Amygdala (tissue), 56 donors: ENCODE results near the gene GIGYF1.
A peak's percentile ranks its signal among the peaks of the same experiment; 100 is the strongest.
"Not testable (repeated sequence)": the region's sequence is repeated elsewhere in the genome, so short reads cannot be mapped to it uniquely, and the experiment has no call there.

ENCODE experiments used
- DNase-seq, 56 donors: peaks; one replicate each; lab custom pipeline; 2025; lab: John Stamatoyannopoulos, UW

The GIGYF1 gene

DNA sequence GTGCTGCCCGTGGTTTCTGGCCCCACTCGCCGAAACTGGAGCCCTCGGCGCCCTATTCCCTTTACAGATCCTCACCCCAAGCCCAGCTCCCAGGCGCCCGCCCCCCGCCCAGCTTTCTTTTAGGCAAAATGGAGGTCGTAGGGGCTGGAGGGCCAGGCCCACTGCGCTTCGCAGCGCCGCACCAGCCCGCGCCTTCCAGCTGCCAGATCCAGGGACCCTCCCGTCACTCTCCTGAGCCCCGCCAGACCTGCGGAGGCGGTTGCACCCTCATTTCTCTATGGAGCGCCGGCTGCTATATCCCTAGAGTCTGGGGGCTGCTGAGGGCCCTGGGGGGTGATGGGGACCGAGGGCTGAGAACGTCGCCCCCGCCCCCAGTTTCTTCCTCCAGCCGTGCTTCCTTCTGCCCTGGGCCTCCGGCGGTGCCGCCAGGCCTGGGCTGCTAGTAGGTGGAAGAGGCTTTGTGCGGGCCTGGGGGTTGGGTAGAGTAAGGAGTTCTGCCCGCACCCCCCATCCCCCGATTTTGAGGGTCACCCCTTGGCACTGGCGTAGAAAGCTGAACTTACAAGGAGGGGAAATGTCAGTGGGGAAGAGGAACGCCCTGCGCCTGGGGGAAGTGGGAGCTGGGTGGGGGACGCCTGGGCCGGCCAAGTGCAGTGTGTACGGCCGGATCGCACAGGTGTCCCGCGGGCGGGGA is 19.5 kb downstream of the GIGYF1 start:
- peak in 11 of 56 donors; percentile 19 to 51 (median 31) for DNase-seq

DNA sequence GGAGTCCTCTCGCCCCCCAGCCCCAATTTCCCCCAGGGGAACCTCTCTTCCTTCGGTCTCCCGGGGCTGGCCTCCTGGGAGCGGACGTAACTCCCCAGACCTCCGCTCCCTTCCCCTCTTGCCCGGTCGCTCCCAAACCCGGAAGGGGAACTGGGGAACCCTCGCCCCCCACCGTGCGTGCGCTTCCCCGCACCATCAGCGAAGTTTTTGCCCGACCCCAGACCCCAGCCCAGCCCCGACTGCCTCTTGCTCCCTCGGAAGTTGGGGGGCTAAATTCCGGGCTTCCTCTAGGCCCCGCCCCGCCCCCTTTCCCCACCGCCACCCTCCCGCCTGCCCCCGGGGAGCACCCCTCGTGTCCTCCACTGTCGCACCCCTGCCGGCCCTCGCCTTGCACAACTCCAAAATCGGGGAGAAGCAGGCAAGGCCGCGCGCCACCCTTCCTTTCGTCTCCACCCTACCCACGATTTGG is 20.1 kb downstream of the GIGYF1 start:
- peak in 20 of 56 donors; percentile 10 to 77 (median 52) for DNase-seq

DNA sequence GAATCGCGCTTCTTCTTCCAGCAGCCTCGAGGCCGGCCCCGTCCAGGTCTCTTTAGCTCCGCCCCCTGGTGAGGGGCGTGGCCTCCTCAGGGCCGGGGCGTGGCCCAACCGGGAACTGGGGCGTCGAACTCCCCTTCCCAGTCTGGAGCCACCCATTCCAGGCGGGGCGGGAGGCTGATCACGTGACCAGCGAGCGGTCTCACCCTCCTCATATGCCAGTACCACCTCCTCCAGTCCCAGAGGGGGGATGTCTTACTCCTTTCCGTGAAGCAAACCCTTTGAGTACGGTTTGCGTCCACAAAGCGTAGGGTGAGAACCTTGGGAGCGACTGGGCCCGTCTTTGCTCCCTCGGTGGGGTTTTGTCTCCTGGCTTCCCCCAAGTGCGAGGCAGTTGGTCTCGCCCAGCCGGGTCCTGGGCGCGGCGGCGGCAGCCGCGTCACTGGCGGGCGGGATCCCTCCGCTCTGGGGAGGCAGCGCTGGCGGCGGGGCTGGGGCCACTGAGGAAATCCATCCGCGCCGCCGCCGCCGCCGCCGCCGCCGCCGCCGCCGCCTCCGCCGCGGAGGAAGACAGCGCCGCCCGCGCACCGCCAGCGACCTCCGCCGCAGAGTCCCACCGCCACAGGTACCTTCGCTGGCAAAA is 20.6 kb downstream of the GIGYF1 start, which contains the start of gene GNB2:
GNB2 (plus strand) TSS at position 439 of the 640 bp plus-strand sequence. CDS start 2,526 bp downstream, outside the sequence.
- peak; percentile 45 to 100 (median 97) for DNase-seq

DNA sequence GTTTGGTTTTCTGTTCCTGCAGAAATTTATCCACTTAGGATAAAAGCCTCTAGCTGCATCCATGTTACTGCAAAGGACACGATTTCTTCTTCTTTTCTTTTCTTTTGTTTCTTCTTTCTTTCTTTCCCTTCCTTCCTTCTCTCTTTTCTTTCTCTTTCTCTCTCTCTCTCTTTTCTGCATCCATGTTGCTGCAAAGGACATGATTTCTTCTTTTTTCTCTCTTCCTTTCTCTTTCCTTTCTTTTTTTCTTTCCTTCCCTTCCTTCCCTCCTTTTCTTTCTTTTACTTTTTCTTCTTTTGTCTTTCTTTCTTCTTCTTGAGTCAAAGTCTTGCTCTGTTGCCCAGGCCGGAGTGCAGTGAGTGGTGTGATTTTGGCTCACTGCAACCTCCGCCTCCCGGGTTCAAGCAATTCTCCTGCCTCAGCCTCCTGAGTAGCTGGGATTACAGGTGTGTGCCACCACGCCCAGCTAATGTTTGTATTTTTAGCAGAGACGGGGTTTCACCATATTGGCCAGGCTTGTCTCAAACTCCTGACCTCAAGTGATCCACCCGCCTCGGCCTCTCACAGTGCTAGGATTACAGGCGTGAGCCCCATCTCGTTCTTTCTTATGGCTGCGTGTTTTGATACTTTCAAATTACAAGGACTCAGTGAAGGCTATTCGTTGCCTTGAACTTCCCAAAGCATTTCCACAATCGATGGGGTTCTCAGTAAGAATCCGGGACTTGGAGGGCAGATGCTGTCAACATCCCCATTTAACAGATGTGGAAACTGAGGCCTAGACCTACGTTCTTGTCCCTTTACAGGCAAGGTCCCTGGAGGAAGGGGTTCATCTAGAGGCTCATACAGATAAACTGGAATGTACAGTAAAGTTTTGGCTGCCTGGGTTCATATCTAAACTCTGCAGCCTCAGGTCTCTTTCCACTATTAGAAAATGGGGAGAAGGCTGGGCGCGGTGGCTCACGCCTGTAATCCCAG is 22.4 kb downstream of the GIGYF1 start:
- DNase-seq = no peak

DNA sequence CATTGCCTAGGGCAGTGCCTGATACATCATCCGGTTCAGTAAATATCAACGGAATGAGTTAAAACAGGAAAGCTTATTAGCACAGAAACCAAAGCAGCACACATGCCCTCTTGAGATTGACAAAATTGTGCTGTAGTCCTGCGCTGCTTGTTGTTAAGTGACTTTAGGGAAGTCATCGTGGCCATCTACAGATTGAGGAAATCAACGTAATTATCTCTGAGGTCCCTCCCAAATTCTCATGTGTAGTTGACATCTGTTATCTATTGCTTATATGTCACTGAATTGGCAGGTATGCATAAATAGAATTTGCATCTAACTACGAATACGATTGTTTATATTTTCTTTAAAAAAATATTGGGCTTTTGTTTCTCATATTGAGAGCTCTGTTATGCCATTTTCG is 24.0 kb downstream of the GIGYF1 start:
- DNase-seq = no peak

DNA sequence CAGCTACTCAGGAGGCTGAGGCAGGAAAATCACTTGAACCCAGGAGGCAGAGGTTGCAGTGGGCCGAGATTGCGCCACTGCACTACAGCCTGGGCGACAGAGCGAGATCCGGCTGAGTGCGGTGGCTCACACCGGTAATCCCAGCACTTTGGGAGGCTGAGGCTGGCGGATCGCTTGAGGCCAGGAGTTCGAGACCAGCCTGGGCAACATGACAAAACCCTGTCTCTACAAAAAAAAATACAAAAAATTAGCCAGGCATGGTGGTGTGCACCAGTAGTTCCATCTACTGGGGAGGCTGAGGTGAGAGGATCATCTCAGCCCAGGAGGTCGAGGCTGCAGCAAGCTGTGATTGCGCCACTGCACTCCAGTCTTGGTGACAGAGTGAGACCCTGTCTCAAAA is 24.9 kb downstream of the GIGYF1 start:
- DNase-seq = not testable (repeated sequence)

DNA sequence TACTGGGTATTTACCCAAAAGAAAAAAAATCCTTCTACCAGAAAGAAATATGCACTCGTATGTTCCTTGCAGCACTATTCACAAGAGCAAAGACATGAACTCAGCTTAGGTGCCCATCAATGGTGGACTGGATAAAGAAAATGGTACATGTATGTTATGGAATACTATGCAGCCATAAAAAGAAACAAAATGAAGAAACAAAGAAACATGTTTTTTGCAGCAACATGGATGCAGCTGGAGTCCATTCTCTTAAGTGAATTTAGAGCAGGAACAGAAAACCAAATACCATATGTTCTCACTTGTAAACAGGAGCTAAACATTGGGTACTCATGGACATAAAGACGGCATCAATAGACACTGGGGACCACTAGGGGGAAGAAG is 26.0 kb downstream of the GIGYF1 start:
- DNase-seq = no peak

DNA sequence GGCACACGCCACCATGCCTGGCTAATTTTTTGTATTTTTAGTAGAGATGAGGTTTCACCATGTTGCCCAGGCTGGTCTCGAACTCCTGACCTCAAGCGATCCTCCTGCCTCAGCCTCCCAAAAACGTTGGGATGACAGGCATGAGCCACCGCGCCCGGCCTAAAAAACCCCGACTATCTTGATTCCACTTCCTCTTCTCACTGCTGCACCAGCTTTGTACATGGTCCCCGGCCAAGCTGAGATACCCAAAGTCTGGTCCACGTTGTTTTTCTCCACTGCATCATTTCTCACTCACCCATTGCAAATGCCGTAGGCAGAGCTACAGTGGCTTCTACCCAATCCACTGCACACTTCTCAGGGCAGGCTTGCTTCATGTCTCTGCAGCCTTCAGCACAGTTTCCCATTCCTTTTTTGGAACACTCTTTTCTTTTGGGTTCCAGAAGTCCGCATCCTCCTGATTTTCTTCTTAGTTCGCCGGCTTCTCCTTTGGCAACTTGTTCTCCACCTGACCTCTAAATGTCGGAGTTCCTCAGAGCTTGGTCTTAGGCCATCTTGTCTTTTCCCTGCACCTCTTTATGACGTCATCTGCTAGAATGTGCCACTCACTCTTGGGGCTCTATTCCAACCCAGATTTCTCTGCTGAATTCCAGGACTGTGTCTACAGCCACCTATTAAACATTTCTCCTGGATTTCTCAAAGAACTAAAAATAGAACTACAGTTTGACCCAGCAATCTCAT is 26.6 kb downstream of the GIGYF1 start:
- no peak for DNase-seq

DNA sequence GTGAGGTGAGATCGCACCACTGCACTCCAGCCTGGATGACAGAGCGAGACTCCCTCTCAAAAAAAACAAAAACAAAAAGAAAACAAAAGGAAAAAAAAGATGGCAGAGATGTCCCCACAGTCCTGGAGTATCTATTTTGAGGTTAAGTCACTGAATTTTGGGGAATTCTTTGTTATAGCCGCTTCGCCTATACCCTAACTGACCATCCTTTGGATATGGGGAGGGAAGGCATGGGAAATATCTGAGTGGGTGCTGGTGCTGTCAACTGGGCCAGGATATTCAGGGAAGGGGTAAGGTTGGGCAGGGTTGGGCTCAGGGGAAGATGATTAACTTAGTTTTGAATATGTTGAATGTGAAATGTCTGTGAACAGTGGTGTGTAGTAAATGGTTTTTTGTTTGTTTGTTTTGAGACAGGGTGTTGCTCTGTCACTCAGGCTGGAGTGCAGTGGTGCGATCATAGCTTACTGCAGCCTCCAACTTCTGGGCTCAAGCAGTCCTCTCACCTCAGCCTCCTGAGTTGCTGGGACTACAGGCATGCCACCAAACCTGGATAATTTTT is 28.8 kb downstream of the GIGYF1 start:
- no peak for DNase-seq

DNA sequence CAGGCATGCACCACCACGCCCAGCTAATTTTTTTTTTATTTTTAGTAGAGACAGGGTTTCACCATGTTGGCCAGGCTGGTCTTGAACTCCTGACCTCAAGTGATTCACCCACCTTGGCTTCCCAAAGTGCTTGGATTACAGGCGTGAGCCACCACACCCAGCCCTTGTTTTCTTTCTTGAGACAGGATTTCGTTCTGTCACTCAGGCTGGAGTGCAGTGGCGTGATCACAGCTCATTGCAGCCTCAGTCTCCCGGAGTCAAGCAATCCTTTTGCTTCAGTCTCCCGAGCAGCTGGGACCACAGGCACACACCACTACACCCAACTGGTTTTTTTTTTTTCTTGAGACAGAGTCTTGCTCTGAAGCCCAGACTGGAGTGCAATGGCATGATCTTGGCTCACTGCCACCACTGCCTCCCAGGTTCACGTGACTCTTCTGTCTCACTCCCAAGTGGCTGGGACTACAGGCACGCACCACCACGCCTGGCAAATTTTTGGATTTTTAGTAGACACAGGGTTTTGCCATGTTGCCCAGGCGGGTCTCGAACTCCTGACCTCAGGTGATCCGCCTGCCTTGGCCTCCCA is 31.8 kb downstream of the GIGYF1 start:
- not testable (repeated sequence) for DNase-seq

DNA sequence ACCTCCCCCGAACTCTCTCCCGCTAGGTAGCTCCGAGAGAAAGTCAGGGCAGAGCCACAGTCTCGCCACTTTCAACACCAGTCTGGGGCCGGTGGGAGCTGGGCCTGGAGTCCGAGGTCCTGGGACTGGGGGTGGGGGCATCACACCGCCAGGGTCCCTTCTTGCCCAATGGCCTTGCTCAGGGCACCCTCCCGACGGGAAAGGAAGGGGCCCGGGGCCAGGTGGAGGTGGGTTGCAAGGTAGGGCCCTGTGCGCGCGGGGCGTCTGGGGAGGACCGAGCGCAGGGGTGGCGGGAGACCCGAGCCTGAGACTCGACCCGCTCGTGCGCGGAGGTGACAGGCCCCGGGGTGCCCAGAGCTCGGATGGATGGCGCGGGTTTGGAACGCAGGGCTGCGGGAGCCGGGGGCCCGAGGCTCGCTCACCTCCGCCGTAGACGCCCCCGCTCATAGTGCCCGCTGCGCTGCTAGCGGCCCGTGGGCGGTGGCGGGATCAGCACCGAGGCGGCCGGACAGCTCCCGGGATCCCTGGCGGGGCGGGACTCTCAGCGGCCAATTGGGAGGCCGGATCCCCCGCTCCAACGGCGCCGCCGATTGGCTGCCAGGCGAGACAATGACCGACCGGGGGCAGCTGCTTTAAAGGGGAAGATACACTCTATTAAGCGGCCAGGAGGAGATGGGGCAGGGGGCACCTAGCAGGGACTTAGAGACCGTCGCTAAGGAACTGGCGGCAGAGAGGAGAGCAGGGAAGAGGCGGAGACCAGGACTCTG is 38.0 kb downstream of the GIGYF1 start, which contains the start of gene ACTL6B:
ACTL6B (minus strand) TSS at position 541 of the 767 bp plus-strand sequence; CDS start at position 447, 94 bp downstream.
- peak in 50 of 56 donors; percentile 13 to 80 (median 50) for DNase-seq

DNA sequence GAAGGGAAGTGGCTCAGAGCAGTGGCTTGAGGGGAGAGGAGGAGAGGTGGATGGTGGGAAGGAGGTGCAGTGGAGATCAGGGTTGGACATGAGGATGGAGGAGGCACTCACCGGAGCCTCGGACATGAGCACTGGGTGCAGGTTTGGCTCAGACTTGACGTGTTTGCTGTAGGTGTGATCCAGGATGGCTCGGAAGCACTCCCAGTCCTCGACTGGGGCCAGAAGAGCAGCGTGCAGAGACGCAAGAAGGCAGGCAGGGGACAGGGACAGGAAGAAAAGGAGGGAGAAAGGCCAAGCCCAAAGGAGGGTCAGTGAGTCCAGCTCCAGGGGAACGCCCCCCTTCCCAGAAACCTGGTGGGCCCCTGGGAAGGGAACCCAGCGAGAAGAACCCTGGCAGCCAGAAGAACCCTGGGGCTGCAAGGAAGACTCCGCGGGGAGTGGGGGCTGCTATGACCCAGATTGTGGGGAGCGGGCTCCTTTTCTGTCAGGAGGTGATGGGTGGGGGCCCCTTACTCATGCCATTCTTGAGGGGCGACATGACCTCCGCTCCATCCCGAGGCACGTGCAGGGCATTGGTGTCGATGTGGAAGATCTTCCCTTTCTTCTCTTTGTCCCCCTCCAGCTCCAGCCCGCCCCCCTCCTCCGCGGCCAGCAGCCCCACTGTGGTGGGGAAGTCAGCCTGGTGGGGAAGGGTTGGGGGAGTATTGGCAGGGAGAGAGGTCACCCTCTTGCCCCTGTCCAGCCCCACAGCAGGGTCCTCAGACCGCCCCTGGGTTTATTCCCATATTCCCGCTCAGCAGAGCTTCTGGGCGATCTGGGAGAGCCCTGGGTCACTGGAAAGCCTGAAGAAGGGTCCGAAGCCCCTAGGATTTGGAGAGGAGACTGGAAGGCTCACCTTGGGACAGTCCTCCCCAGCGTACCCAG is 38.9 kb downstream of the GIGYF1 start:
- DNase-seq = no peak

DNA sequence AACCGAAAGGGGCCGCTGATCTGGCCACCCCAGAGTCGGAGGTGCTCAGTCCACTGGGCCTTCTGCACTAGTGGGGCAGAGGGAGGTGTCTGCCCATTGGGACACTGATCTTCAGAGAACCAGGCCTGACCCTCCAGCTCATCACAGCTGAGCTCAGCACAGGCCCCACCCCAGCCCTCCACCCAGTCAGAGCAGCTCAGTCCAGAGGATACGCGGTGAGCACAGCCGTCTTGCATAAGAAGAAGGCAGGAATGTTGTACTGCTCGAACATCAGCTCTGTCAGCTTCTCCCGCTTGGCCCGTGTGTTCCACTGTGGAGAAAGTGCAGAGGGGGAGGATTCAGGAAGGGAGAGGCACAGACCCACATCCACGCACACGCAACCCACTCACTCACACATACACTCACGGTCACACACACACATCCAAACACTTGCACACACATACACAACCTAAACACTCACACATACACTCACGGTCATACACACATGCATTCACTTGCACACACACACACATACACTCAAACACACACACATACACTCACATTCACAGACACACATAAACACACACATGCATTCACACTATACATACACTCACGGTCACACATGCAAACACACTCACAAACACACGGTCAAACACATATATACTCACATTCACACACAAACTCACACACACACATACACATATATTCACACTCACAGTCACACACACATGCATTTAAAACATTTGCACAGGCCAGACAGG is 44.1 kb downstream of the GIGYF1 start:
- no peak for DNase-seq

DNA sequence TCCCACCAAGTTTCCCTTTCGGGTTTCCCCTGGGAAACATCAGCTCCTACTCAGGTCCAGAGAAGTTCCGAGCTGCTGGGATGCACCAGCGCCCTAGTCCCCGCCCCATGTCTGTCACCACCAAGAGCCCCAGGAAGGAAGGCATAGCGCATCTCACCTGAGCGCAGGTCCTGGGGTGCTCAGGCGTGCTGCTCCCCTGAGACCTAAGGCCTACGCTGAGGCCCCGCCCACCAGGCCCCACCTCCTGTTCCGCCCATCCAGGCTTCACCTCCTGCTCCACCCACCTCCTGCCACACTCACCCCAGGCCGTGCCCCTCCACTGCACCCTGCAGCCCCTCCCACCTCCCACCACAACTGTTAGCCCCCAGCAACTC is 51.5 kb downstream of the GIGYF1 start:
- DNase-seq = no peak

DNA sequence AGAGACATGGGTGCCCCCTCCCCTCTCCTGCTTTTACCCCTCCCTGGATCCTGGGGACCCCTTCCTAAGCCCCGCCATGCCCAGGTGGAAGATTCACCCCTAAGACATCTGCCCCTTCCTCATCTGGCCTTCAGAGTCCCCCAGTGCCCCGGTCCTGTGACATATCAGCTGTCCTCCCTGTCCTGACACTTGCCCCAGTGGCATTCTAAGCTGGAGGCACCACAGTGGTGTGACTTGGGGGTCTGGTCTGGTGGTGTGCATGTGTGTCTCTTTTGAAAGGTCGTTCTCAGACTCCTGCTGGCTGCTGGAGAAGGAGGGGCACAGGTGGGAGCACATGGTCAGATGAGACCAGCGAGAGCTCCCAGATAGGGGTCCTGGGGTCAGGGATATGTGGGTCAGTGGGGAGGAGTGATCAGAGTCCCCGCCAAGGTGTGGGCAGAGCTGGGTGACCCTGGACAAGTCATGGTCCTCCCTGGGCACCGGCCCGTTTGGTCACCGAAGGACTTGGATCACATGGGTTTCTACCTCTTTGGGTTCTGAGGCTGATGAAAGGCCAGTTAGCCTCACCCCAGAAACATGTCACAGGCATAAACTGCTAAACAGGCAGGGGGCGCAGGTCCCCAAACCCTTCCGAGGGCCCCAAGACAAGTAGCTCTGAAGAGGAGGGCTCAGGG is 52.1 kb downstream of the GIGYF1 start:
- peak in 1 of 56 donors; percentile 10 for DNase-seq

DNA sequence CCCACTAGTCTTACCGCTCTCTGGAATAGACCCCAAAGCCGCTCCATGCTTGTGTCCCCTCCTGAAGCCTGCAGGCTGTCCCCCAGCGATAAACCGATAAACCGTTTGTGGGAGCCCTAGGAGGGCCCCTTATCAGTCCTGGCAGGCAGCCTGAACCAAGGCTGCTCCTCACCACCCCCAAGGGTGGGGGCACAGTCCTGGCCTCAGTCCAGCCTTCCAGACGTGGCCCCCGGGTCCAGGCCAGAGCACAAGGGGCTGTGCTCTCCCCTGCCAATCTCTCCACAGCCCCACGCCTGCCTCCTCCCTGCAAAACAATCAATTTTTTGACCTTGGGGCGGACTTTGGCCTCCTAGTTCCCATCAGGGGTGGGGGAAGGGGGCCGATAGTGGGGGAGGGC is 52.6 kb downstream of the GIGYF1 start, which contains the start of gene TFR2:
TFR2 (minus strand) TSS at position 90 of the 397 bp plus-strand sequence; CDS start at position 47, 43 bp downstream.
- no peak for DNase-seq
